T-helper 2 cell treated with Interferon-gamma antibody and Interleukin-4, amounts not matched to agents 5 μg/mL and 100 μg/mL, for 36 hours (primary cell): Measurements from ENCODE around the gene AFDN.

Source experiments
- DNase-seq: peaks from one replicate; pipeline ENCODE4 v3.0.0; 2021; ENCODE audit warnings: low spot score
- H3K27ac Mint-ChIP-seq: one replicate; pipeline ENCODE4 v1.8.0; 2021; ENCODE audit warnings: mild to moderate bottlenecking, mixed read lengths
- H3K27me3 Mint-ChIP-seq: one replicate; pipeline ENCODE4 v1.8.0; 2021; ENCODE audit warnings: low read depth, mixed read lengths
- H3K36me3 Mint-ChIP-seq: one replicate; pipeline ENCODE4 v1.8.0; 2021; ENCODE audit warnings: low read depth, mixed read lengths
- H3K4me1 Mint-ChIP-seq: one replicate; pipeline ENCODE4 v1.8.0; 2021; ENCODE audit warnings: low read depth, mixed read lengths
- H3K4me3 Mint-ChIP-seq: one replicate; pipeline ENCODE4 v1.8.0; 2022; ENCODE audit warnings: mild to moderate bottlenecking, moderate library complexity, mixed read lengths
- H3K9me3 Mint-ChIP-seq: one replicate; pipeline ENCODE4 v1.8.0; 2021; ENCODE audit warnings: mixed read lengths

AFDN gene

GRCh38 chr6:167826896-167827582, at the start of gene AFDN:
TSS of gene AFDN (plus strand) at chr6:167826911. CDS start at chr6:167827133, 222 bp downstream.
- peak within 1 kb of the TSS; percentile 86 for H3K4me3 Mint-ChIP-seq
- H3K27me3 Mint-ChIP-seq, result peaks cover 72% of the 10 kb centered on the region
- H3K9me3 Mint-ChIP-seq, result no peaks in the 10 kb centered on the region
- H3K4me1 Mint-ChIP-seq, result peaks cover 28% of the 10 kb centered on the region
- no peaks in the 10 kb centered on the region for H3K36me3 Mint-ChIP-seq
- DNase-seq, result no peak
- H3K27ac Mint-ChIP-seq, result peak within 1 kb of the TSS; percentile 52

- no peaks in the 10 kb centered on the region for H3K27me3 Mint-ChIP-seq
- no peaks in the 10 kb centered on the region for H3K4me1 Mint-ChIP-seq
- H3K27ac Mint-ChIP-seq, result no peak overlapping the region
- H3K4me3 Mint-ChIP-seq, result no peak overlapping the region
- H3K36me3 Mint-ChIP-seq, result no peaks in the 10 kb centered on the region
- DNase-seq, result no peak
- H3K9me3 Mint-ChIP-seq, result no peaks in the 10 kb centered on the region
Observed at GRCh38 chr6:167778497-167779128, 48.1 kb upstream of the AFDN start.

GRCh38 chr6:167779129-167779992, 47.4 kb upstream of the AFDN start:
- Mint-ChIP-seq H3K9me3 (no peaks in the 10 kb centered on the region), H3K4me3 (no peak overlapping the region), H3K36me3 (no peaks in the 10 kb centered on the region), H3K4me1 (no peaks in the 10 kb centered on the region), H3K27me3 (no peaks in the 10 kb centered on the region), H3K27ac (no peak overlapping the region)
- DNase-seq, result no peak

GRCh38 chr6:167779993-167780655, 46.6 kb upstream of the AFDN start:
- no peaks in the 10 kb centered on the region for H3K4me1 Mint-ChIP-seq
- no peaks in the 10 kb centered on the region for H3K9me3 Mint-ChIP-seq
- no peaks in the 10 kb centered on the region for H3K27me3 Mint-ChIP-seq
- H3K4me3 Mint-ChIP-seq, result no peak overlapping the region
- no peak overlapping the region for H3K27ac Mint-ChIP-seq
- DNase-seq, result no peak
- no peaks in the 10 kb centered on the region for H3K36me3 Mint-ChIP-seq

GRCh38 chr6:167781066-167781767, 45.5 kb upstream of the AFDN start:
- Mint-ChIP-seq H3K27me3 (peaks cover 2% of the 10 kb centered on the region), H3K9me3 (no peaks in the 10 kb centered on the region), H3K4me1 (no peaks in the 10 kb centered on the region), H3K4me3 (no peak overlapping the region), H3K36me3 (no peaks in the 10 kb centered on the region), H3K27ac (no peak overlapping the region)
- no peak for DNase-seq

GRCh38 chr6:167781868-167782267, 44.8 kb upstream of the AFDN start:
- no peaks in the 10 kb centered on the region for H3K36me3 Mint-ChIP-seq
- H3K4me1 Mint-ChIP-seq, result no peaks in the 10 kb centered on the region
- no peak overlapping the region for H3K4me3 Mint-ChIP-seq
- H3K9me3 Mint-ChIP-seq, result no peaks in the 10 kb centered on the region
- no peak overlapping the region for H3K27ac Mint-ChIP-seq
- H3K27me3 Mint-ChIP-seq, result peaks cover 2% of the 10 kb centered on the region
- no peak for DNase-seq

GRCh38 chr6:167782698-167783517, 43.8 kb upstream of the AFDN start:
- Mint-ChIP-seq H3K9me3 (no peaks in the 10 kb centered on the region), H3K36me3 (no peaks in the 10 kb centered on the region), H3K27me3 (peaks cover 4% of the 10 kb centered on the region), H3K4me3 (no peak overlapping the region), H3K27ac (no peak overlapping the region), H3K4me1 (no peaks in the 10 kb centered on the region)
- DNase-seq, result no peak

- H3K4me3 Mint-ChIP-seq, result no peak overlapping the region
- H3K27me3 Mint-ChIP-seq, result peaks cover 7% of the 10 kb centered on the region
- H3K9me3 Mint-ChIP-seq, result no peaks in the 10 kb centered on the region
- no peaks in the 10 kb centered on the region for H3K36me3 Mint-ChIP-seq
- no peak for DNase-seq
- H3K4me1 Mint-ChIP-seq, result no peaks in the 10 kb centered on the region
- H3K27ac Mint-ChIP-seq, result no peak overlapping the region
Observed at GRCh38 chr6:167786853-167787675, 39.6 kb upstream of the AFDN start.

GRCh38 chr6:167787896-167788562, 38.7 kb upstream of the AFDN start:
- no peak for DNase-seq
- Mint-ChIP-seq H3K4me3 (no peak overlapping the region), H3K4me1 (no peaks in the 10 kb centered on the region)

GRCh38 chr6:167788563-167788903, 38.2 kb upstream of the AFDN start:
- Mint-ChIP-seq H3K27me3 (peaks cover 18% of the 10 kb centered on the region), H3K4me3 (no peak overlapping the region), H3K4me1 (no peaks in the 10 kb centered on the region), H3K9me3 (no peaks in the 10 kb centered on the region), H3K27ac (no peak overlapping the region), H3K36me3 (no peaks in the 10 kb centered on the region)
- DNase-seq, result no peak

More at GRCh38 chr6:167787896-167788562, 38.7 kb upstream of the AFDN start:
- Mint-ChIP-seq H3K9me3 (no peaks in the 10 kb centered on the region), H3K27ac (no peak overlapping the region), H3K27me3 (peaks cover 14% of the 10 kb centered on the region), H3K36me3 (no peaks in the 10 kb centered on the region)

- H3K27me3 Mint-ChIP-seq, result peaks cover 27% of the 10 kb centered on the region
- no peaks in the 10 kb centered on the region for H3K36me3 Mint-ChIP-seq
- no peak overlapping the region for H3K27ac Mint-ChIP-seq
- H3K9me3 Mint-ChIP-seq, result no peaks in the 10 kb centered on the region
- H3K4me3 Mint-ChIP-seq, result no peak overlapping the region
- DNase-seq, result no peak
- H3K4me1 Mint-ChIP-seq, result no peaks in the 10 kb centered on the region
Observed at GRCh38 chr6:167789358-167789757, 37.4 kb upstream of the AFDN start.
